K562 (cell line): ENCODE measurements around the gene SIGLEC14. TPM values are rescaled to one million over a fixed set of nuclear protein-coding genes. Genes with fewer than 3 reads are reported as not detected.

ENCODE experiments used
- BCOR ChIP-seq: fragments of 450-650 bp; IDR thresholded peaks from 2 replicates; pipeline ENCODE4 v1.6.1; 2016
- BRD4 ChIP-seq: fragments of 200-600 bp; sonication (generic); IDR thresholded peaks from 2 replicates; pipeline ENCODE4 v1.6.1; 2017; ENCODE audit warnings: inconsistent platforms
- CBFA2T3 ChIP-seq: fragments of 450-650 bp; IDR thresholded peaks from 2 replicates; pipeline ENCODE4 v1.6.1; 2017
- CBX8 ChIP-seq: fragments of 200-600 bp; sonication (generic); IDR thresholded peaks from 2 replicates; pipeline ENCODE4 v1.6.1; 2012; ENCODE audit warnings: borderline replicate concordance, mixed run types, low read depth, mild to moderate bottlenecking, moderate library complexity, mixed read lengths, low read length, control low read depth, inconsistent platforms; ENCODE audit not compliant: poor library complexity, severe bottlenecking; ENCODE audit errors: extremely low read depth
- CSDE1 ChIP-seq, 2 experiments: fragments of 450-650 bp; IDR thresholded peaks; 2 replicates each; pipeline ENCODE4 v1.6.1; 2016; ENCODE audit warnings: mild to moderate bottlenecking in 1 of 2
- FOXK2 ChIP-seq, 2 experiments: fragments of 450-650 bp; IDR thresholded peaks in 1 of 2; conservative IDR thresholded peaks in 1 of 2; 2 replicates each; pipeline ENCODE4 v1.6.1; 2016; ENCODE audit warnings: low read depth in 2 of 2, mild to moderate bottlenecking in 1 of 2
- FOXM1 ChIP-seq, 2 experiments: fragments of 450-650 bp in 1 of 2; sonication (generic) in 1 of 2; formaldehyde crosslinking in 1 of 2; IDR thresholded peaks; 2 replicates each; pipeline versions ENCODE4 v1.6.1 to v1.9.0; 2017 to 2022; ENCODE audit warnings: low read depth in 2 of 2, mild to moderate bottlenecking in 2 of 2, missing genetic modification reagents in 1 of 2, moderate library complexity in 1 of 2
- HDAC6 ChIP-seq: IDR thresholded peaks from 2 replicates; pipeline ENCODE4 v1.6.1; 2012; ENCODE audit warnings: low read depth, mild to moderate bottlenecking, control low read depth, inconsistent platforms, low read length, moderate library complexity
- LARP7 ChIP-seq: fragments of 450-650 bp; IDR thresholded peaks from 2 replicates; pipeline ENCODE4 v1.6.1; 2016
- MTA2 ChIP-seq: fragments of 450-650 bp; IDR thresholded peaks from 2 replicates; pipeline ENCODE4 v1.6.1; 2016; ENCODE audit warnings: low read depth
- MYBL2 ChIP-seq, 2 experiments: fragments of 450-650 bp in 1 of 2; sonication (generic) in 1 of 2; formaldehyde crosslinking in 1 of 2; IDR thresholded peaks; 2 replicates each; pipeline versions ENCODE4 v1.6.1 to v1.8.1; 2017 to 2022; ENCODE audit warnings: borderline replicate concordance in 1 of 2, inconsistent platforms in 1 of 2, low read depth in 1 of 2, mild to moderate bottlenecking in 1 of 2, missing genetic modification reagents in 1 of 2, moderate library complexity in 1 of 2
- MYNN ChIP-seq, 2 experiments: sonication (generic); formaldehyde crosslinking in 1 of 2; IDR thresholded peaks; 2 replicates each; pipeline versions ENCODE4 v1.5.0 to v1.6.1; 2016 to 2020; ENCODE audit warnings: antibody characterized with exemption in 1 of 2, missing genetic modification reagents in 1 of 2
- RCOR1 ChIP-seq, 2 experiments: IDR thresholded peaks; 2 replicates each; pipeline ENCODE4 v1.6.1; 2012; ENCODE audit warnings: low read depth in 2 of 2, low read length in 2 of 2, borderline replicate concordance in 1 of 2, improper control_type of control experiment in 1 of 2
- SIN3A ChIP-seq, 2 experiments: fragments of 150-350 bp in 1 of 2; IDR thresholded peaks; 2 replicates each; pipeline ENCODE4 v1.6.1; 2011 to 2016; ENCODE audit warnings: borderline replicate concordance in 2 of 2, low read depth in 2 of 2, low read length in 2 of 2, mild to moderate bottlenecking in 2 of 2, moderate library complexity in 2 of 2; ENCODE audit not compliant: control insufficient read depth in 1 of 2
- TAL1 ChIP-seq: fragments of 450-650 bp; IDR thresholded peaks from 2 replicates; pipeline ENCODE4 v1.6.1; 2016; ENCODE audit warnings: mild to moderate bottlenecking
- TCF7L2 ChIP-seq: fragments of 150-350 bp; IDR thresholded peaks from 2 replicates; pipeline ENCODE4 v1.6.1; 2016; ENCODE audit warnings: low read depth, mild to moderate bottlenecking, low read length, moderate library complexity
- ZNF561 ChIP-seq: fragments of 450-650 bp; formaldehyde crosslinking; conservative IDR thresholded peaks from 2 replicates; pipeline ENCODE4 v1.4.0; 2020; ENCODE audit warnings: mild to moderate bottlenecking, moderate library complexity
- polyA plus RNA-seq, 8 experiments: library from polyadenylated mRNA; depleted of rRNA in 4 of 8; stranded (reverse) in 5 of 8; unstranded in 3 of 8; fragments of >200 nt; fragmentation: Nextera tagmentation in 2 of 8; fragmentation: Illumina TruSeq in 1 of 8; extraction: Ambion mirVana in 2 of 8; extraction: Trizol in 1 of 8; gene quantifications; 2 replicates each; pipeline versions ENCODE4 v1.2.1 to v1.2.3, GENCODE V29; 2011 to 2014; ENCODE audit warnings: inconsistent platforms in 1 of 8, missing spikeins in 1 of 8
- total RNA-seq, 7 experiments: library from RNA; depleted of rRNA in 6 of 7; stranded (reverse); fragments of >200 nt in 6 of 7; fragmentation: Illumina TruSeq in 2 of 7; extraction: Trizol in 2 of 7; gene quantifications; 2 replicates each; pipeline versions ENCODE4 v1.2.1 to v1.2.3, GENCODE V29; 2011 to 2021; ENCODE audit warnings: low replicate concordance in 1 of 7
- TF ChIP-seq, protein P1 (sequence below): fragments of 250-450 bp; sonication (Bioruptor Pico); IDR thresholded peaks from 2 replicates; pipeline ENCODE4 v1.4.0; 2020
- TF ChIP-seq, protein P2 (sequence below): fragments of 250-450 bp; sonication (Bioruptor Pico); IDR thresholded peaks from 2 replicates; pipeline ENCODE4 v1.9.0; 2021; ENCODE audit warnings: mild to moderate bottlenecking
- TF ChIP-seq, protein P3 (sequence below): fragments of 250-450 bp; sonication (Bioruptor Pico); IDR thresholded peaks from 2 replicates; pipeline ENCODE4 v1.8.0; 2022; ENCODE audit warnings: inconsistent platforms

Gene SIGLEC14
- total and polyA plus RNA-seq, 9 of the 15 experiments (the other 6 are each of a cell fraction or from before 2014, with no cell fraction given): not detected

DNA sequence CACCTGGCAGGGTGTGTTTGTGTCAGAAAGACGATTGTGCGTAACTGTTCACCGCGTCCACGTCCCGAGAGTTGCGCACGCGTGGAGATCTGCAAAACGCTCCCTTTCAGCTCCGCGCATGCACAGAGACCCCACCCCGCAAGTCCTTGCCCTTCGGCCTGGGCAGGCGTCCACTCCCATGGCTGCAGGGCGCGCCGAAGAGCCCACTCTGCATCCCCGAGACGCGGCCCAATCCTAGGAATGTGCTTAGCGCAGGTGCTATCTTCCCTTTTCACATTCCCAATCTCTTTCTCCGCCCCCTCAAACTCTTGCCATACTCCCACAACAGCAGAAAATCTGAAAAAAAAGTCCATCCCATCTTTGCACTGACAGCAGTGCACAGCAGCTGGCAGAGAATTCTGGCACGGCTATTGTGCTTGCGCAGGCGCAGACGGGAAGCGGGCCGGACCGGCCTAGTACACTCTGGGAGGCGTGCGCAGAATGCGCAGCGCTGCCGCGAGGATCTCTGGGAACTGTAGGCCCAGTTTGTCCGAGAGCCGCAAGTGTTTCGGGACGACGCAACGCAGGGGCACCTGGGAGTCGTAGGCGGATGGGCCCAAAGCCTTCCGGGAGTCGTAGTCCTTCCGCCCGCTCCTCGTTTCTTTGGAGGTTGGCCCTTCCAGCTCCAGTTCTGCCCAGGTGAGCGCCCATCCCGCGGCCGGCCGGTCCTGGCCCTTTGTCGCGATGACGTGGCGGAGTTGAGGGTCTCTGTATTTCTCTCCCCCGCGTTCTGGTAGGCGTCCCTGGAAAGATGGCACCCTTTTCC is 52.5 kb downstream of the SIGLEC14 start (continued):
- TF ChIP-seq, protein P1, sequence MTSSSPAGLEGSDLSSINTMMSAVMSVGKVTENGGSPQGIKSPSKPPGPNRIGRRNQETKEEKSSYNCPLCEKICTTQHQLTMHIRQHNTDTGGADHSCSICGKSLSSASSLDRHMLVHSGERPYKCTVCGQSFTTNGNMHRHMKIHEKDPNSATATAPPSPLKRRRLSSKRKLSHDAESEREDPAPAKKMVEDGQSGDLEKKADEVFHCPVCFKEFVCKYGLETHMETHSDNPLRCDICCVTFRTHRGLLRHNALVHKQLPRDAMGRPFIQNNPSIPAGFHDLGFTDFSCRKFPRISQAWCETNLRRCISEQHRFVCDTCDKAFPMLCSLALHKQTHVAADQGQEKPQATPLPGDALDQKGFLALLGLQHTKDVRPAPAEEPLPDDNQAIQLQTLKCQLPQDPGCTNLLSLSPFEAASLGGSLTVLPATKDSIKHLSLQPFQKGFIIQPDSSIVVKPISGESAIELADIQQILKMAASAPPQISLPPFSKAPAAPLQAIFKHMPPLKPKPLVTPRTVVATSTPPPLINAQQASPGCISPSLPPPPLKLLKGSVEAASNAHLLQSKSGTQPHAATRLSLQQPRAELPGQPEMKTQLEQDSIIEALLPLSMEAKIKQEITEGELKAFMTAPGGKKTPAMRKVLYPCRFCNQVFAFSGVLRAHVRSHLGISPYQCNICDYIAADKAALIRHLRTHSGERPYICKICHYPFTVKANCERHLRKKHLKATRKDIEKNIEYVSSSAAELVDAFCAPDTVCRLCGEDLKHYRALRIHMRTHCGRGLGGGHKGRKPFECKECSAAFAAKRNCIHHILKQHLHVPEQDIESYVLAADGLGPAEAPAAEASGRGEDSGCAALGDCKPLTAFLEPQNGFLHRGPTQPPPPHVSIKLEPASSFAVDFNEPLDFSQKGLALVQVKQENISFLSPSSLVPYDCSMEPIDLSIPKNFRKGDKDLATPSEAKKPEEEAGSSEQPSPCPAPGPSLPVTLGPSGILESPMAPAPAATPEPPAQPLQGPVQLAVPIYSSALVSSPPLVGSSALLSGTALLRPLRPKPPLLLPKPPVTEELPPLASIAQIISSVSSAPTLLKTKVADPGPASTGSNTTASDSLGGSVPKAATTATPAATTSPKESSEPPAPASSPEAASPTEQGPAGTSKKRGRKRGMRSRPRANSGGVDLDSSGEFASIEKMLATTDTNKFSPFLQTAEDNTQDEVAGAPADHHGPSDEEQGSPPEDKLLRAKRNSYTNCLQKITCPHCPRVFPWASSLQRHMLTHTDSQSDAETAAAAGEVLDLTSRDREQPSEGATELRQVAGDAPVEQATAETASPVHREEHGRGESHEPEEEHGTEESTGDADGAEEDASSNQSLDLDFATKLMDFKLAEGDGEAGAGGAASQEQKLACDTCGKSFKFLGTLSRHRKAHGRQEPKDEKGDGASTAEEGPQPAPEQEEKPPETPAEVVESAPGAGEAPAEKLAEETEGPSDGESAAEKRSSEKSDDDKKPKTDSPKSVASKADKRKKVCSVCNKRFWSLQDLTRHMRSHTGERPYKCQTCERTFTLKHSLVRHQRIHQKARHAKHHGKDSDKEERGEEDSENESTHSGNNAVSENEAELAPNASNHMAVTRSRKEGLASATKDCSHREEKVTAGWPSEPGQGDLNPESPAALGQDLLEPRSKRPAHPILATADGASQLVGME: no peak
- TF ChIP-seq CBX8 (no peak), RCOR1 (IDR thresholded peaks at IDR 0.05; ENCODE audit: borderline replicate concordance in 1 of 2, low read depth in 2 of 2, low read length in 2 of 2) (no peak), ZNF561 (no peak), SIN3A (IDR thresholded peaks at IDR 0.05; ENCODE audit: borderline replicate concordance in 2 of 2, control insufficient read depth in 1 of 2, low read depth in 2 of 2, low read length in 2 of 2) (peak; percentile 13 to 51; a peak in 2 of 4 replicates), FOXK2 (conservative IDR thresholded peaks at IDR 0.05 in 1 of 2, IDR thresholded peaks at IDR 0.05 in 1 of 2; ENCODE audit: low read depth in 2 of 2) (peak; percentile 54 to 60; a peak in 2 of 4 replicates), CSDE1 (IDR thresholded peaks at IDR 0.05) (no peak), LARP7 (no peak), CBFA2T3 (no peak), FOXM1 (IDR thresholded peaks at IDR 0.05; ENCODE audit: low read depth) (no peak), FOXM1 (CRISPR knock-in tag; IDR thresholded peaks at IDR 0.05; ENCODE audit: low read depth) (no peak), HDAC6 (no peak), MTA2 (no peak), TCF7L2 (peak; percentile 36), MYNN (IDR thresholded peaks at IDR 0.05) (no peak), MYNN (CRISPR knock-in tag; IDR thresholded peaks at IDR 0.05) (no peak), BCOR (no peak), TAL1 (no peak), MYBL2 (IDR thresholded peaks at IDR 0.05; ENCODE audit: low read depth) (no peak), MYBL2 (CRISPR knock-in tag; IDR thresholded peaks at IDR 0.05; ENCODE audit: borderline replicate concordance) (no peak), BRD4 (no peak)
- TF ChIP-seq, protein P2, sequence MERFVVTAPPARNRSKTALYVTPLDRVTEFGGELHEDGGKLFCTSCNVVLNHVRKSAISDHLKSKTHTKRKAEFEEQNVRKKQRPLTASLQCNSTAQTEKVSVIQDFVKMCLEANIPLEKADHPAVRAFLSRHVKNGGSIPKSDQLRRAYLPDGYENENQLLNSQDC (CRISPR knock-in tag): no peak
- TF ChIP-seq, protein P3, sequence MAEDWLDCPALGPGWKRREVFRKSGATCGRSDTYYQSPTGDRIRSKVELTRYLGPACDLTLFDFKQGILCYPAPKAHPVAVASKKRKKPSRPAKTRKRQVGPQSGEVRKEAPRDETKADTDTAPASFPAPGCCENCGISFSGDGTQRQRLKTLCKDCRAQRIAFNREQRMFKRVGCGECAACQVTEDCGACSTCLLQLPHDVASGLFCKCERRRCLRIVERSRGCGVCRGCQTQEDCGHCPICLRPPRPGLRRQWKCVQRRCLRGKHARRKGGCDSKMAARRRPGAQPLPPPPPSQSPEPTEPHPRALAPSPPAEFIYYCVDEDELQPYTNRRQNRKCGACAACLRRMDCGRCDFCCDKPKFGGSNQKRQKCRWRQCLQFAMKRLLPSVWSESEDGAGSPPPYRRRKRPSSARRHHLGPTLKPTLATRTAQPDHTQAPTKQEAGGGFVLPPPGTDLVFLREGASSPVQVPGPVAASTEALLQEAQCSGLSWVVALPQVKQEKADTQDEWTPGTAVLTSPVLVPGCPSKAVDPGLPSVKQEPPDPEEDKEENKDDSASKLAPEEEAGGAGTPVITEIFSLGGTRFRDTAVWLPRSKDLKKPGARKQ (CRISPR knock-in tag): no peak
